GM18498 (cell line): ENCODE data around the gene GAS2L2.
"Not testable (repeated sequence)": the region's sequence is repeated elsewhere in the genome, so short reads cannot be mapped to it uniquely, and the experiment has no call there.

ENCODE experiments used
- ATAC-seq: cut with Tn5 transposase; IDR thresholded peaks from one replicate; pipeline ENCODE4 v1.9.1; 2021; ENCODE audit warnings: mild to moderate bottlenecking, moderate library complexity; ENCODE audit not compliant: unreplicated experiment

GAS2L2 gene

DNA sequence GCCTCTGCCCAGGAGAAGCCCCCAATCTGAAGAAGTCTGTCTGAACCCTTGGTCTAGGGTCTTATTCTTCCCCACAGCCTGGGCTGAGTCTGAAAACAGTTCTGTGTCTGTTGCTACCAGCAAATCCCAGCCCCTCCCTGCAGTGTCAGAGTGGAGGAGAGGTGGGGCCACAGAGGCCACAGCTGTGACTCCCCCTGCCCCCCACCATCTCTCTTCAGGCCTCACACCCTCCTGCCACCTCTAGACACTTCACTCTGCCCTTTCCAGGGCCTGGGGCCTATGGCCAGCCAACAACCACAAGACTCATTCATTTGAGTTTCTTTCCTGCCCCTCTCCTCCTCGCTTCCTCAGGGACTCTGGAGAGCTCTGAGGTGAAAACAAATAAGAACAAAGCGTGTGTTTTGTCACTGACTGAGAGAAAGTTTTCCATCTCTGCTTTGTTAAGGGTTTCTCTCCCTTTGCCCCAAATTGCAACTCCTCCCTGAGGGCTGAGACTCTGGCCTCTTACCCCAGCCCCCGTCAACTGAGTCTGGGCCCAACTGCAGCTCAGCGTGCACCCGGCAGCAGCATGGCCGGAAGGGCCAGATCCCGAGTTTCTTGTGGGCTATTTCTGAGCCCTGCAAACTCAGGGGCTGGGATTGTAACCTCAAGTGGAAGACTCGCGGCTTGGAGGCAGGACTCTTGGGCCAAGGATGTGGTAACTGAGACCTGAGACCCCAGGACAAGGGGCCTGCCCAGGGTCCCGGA, 20.8 kb upstream of the GAS2L2 start:
- no peak for ATAC-seq

DNA sequence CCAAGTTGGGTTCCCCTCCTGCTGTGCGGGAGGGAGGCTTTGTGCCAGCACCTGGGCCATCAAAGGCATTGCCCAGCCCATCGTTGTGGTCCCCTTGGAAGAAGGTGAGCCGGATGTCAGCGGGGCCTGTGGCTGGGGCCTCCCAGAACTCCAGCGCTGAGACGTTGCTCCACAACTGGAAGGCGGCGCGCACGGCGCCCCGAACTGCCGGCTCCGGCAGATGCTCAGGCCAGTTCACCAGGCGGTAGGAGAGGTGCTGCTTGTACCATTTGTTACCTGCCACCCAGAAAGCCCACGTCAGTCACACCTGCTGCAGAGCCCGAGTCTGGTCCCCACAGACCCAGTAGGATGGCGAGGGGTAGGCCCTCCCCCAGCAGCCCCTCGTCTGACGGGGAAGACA, 20.1 kb upstream of the GAS2L2 start:
- ATAC-seq, result no peak

DNA sequence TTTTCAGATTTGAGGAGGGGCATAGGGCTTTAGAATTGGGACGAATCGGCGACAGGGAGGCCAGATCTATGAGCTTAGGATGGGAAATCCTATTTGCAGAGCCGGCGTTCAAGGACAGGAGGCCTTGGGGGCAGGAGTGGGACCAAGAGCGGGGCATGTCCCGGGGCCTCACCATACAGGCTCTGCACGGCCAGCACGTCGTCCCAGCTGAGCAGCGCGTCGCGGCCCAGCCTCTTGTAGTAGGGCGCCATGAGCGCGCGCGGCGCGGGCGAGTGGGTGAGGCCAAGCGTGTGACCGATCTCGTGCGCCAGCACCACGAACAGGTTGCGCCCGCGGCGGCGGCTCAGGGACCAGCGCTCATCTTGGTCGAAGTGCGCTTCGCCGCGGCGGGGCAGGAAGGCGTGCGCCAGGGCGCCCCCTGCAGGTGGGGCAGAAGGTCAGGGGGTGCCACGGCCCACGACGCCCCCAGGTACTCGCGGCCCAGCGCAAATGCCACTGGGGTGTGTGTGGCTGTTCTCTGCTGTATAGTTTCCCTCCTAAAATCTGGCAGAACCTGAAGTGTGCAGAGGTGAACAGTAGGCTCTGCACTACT, 17.0 kb upstream of the GAS2L2 start:
- no peak for ATAC-seq

DNA sequence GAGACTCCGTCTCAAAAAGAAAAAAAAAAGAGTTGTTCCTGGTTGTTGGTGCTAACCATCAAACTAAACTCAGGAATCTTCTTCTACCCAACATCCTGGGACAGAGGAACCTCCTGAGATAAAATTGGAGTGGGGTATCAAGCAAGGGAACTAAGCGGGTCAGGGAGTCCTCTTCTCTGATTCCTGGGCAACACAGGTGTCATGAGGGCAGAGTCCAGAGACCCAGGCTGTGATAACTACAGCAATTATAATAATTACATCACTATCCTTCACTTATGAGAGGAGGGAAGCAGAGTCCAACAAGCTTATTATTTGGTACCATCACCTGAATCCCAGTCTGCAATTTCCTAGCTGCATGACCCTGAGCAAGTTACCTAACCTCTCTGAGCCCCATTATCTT, 15.8 kb upstream of the GAS2L2 start:
- no peak for ATAC-seq

DNA sequence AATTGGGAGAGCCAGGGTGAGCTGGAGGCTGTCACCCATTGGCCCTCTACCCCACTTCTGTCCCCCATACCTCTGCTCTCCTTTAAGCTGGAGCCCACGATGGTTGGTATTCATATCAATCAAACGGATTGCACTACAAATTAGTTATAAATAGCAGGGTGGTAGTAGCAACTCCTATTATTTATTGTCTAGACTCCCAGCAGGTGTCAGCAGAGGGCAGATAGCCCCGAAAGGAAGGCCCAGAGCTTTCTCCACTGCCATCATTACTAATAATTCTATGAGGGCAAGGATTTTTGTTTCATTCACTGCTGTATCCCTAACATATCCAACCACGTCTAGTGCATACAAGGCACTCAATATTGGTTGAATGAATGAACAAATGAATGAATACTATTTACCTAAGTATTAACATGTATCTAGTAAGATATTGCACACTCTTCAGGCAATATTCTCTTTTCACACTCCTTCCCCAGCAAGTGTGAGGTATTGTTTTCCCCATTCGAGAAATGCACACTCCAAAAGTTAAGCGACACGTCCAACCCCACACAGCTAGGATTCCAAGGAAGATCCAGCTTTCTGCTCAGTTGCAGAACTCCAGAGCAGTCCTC, 14.0 kb upstream of the GAS2L2 start:
- ATAC-seq, result no peak

DNA sequence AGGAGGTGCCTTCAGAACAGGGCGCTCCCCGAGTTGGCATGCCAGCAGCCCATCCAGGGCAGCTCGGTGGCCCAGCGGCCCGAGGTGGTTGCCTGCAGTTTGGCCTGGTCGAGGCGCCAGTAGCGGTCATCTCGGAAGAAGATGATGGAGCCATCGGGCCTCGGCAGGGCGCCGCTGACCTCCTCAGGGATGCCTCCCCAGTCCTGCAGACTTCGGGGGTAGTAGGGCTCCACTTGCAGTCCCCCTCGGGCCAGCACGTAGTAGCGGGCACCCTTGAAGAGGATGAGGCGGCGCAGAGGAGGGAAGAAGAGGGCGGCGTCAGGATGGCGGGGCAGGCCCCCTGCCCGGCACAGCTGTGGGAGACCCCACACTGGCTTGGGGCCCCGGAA, 13.4 kb upstream of the GAS2L2 start:
- no peak for ATAC-seq

DNA sequence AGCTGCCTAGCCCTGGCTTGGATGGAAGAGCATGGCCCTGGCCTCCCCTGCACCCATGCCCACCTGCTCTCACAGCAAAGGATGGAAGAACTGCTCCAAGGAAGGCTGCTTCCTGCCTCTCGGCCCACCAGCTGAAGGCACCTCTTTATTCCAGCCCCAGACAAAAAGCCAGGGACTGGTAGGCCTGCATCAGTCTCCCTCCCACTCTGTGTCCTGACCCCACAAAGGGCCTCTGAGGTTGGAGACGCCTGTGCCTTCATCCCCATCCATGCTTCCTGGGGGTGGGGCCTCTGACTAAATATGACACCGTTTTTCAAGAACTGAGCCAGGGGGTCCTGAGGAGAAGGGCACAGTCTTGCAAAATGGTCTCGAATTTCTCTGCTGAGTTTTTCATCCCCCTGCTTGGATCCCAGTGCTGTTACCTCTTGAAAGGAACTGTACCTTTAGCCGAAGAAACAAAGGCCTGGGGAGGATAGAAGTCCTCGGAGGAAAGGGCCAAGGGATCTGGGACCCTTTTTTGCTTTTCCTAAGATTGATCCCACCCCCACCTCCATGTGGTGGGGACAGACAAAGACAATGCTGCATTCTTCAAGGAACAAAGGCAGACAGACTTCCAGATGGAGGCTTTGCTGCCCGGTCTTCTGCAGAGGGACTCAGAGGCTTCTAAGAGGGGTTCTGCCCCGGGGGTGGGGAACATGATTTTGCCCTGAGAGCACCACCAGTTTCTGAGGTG, 12.9 kb upstream of the GAS2L2 start:
- no peak for ATAC-seq

DNA sequence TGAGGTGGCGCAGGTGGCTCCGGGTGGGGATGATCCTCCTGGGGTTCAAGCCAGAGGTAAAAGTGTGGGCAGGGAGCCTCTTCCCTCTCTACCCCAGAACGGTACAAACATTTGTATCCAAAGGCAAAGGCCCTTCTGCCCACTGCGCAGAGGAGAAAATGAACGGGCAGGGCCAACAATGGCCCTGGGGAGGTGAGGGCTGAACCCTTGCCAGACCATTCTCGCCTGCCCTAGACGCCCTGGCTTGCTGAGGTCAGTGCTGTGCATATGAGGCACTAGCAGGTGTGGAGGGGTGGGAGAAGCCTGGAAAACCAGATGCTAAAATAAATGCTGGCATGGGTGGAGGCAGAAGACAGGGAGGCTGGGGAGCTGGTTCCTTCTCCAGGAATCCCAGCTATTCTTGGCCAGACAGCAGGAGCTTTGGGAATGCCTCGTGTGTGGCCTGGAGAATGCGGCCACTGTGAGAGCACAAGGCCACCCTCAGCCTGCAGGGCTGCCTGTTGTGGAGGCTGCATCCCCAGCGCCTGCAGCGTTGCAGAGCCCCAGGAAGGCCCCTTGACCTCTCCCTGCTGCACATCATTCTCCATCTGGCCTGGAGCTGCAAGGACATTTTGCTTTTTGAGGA, 12.2 kb upstream of the GAS2L2 start:
- no peak for ATAC-seq

DNA sequence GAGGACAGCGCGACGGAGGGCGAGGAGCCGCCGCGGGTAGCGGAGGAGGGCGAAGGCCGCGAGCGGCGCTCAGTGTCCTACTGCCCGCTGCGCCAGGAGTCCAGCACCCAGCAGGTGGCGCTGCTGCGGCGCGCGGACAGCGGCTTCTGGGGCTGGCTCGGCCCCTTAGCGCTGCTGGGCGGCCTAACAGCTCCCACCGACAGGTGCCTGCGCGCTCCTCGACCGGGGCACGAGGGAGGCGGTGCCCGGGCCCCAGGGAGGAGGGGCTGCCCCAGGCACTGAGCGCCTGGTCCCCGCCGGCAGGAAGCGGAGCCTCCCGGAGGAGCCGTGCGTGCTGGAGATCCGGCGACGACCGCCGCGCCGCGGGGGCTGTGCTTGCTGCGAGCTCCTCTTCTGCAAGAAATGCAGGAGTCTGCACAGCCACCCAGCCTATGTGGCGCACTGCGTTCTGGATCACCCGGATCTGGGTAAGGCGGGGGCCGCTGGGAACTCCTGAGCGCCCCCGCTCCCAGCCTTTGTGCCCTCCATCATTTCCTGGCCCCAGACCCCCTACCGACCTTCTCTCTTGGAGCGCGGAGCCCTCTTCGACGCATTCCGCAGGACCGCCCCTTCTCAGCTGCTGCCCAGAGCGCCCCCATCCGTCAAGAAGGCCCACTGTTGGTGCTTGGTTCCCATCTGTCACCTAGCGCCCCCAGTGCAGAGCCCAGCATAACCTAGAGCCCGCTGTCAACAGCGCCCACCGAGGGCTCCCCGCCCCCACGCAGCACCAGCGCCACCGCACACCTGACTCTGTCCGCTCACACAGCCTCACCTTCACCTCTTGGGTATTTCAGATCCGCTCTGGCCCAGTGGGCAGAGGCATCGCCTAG, 11.3 kb upstream of the GAS2L2 start:
- ATAC-seq, result peak; percentile 90

DNA sequence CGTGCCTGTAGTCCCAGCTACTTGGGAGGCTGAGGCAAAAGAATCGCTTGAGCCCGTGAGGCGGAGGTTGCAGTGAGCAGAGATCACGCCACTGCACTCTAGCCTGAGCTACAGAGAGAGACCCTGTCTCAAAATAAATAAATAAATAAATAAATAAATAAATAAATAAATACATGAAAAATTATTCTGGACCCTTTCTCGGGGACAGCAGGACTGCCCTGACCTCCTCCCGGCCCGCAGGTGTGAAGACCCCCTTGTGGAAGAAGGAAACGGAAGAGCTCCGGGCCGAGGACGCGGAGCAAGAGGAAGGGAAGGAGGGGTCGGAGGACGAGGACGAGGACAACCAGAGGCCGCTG, 10.7 kb upstream of the GAS2L2 start:
- no peak for ATAC-seq

DNA sequence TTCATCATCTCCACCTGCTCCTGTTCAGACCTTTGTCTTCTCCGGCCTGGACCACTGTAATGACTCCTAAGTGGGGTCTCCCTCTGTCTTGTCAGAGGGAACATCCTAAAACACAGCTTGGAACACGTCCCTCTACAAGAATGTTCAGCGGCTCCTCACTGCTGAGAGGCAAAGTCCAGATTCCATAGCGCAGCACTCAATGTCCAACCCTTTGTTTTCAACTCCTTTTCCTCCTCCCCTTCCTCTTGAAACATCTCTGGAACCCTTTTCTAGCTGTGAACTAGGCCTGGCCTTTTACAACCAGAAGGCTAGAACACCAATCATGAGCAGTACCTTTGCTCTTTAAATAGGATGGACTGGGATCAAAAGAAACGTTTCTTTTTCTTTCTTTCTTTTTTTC, 8.6 kb upstream of the GAS2L2 start:
- ATAC-seq, result no peak

DNA sequence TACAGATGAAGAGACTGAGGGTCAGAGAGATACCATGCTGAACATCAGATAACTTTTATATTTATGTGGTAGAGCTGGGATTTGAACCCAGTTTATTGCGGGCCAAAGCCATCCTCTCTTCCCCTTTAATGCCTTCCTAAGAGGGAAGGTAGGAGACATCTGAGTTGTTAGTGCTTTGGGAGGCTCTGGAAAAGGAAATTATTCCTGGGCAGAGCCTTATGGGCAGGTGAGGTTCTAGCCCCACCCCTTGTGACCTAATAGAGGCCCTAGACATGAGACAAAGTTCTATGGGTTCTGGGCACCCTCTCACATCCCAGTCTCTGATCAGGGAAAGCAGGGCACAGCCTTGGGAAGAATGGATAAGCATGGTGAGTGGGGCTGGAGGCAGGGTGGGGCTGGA, 7.5 kb upstream of the GAS2L2 start, which contains the start of gene C17orf50:
Gene C17orf50 (plus strand): TSS at position 301 of the 400 bp plus-strand sequence. CDS start 55 bp downstream, at position 356.
- ATAC-seq, result no peak

DNA sequence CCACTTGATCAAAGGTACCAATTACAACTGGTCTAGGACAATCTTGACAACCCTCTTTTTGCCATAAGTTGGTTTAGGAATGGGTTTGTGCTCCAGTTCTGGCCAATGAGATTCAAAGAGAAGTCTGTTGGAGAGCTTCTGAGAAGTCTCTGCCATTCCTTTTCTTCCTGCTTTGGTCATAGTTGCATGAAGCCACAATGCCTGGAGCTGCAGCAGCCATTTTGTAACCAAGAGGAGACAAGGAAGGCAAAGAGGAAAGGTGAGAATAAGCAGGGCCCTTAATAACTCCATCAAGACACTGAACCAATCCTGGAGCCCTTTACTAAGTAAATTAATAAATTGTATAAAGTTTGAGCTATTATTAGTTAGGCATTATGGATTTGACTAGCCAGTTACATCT, 4.2 kb upstream of the GAS2L2 start:
- no peak for ATAC-seq

DNA sequence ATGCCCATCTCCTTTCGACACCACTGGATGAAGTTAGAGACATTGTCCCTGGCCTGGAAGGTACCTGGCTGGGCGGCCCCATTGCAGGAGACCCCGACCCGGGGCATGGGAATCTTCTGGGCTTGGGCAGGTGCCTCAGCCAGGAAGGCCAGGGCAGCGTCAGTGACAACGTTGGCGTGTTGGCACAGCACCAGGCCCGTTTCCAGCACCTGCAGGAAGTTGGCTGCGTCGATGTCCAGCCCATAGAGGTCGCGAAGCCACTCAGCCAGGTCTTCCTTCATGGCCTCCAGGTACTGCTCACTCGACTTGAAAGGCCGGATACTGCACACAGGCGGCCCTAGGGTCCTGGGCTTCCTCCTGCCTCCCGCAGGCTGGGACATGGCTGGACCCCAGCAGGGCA, 568 bp downstream of the GAS2L2 start:
- ATAC-seq, result no peak

DNA sequence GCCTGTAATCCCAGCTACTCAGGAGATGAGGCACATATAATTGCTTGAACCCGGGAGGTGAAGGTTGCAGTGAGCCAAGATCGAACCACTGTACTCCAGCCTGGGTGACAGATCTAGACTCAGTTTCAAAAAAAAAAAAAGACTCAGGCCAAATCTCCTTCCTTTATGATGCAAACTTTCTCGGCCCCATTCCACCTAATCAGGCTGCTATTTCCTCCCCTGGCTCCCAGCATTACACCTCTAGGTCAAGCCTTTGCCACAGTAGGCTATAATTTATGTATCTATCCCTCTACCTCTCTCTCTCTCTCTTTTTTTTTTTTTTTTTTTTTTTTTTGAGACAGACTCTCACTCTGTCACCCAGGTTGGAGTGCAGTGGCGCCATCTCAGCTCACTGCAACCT, 1.5 kb downstream of the GAS2L2 start:
- ATAC-seq, result not testable (repeated sequence)

DNA sequence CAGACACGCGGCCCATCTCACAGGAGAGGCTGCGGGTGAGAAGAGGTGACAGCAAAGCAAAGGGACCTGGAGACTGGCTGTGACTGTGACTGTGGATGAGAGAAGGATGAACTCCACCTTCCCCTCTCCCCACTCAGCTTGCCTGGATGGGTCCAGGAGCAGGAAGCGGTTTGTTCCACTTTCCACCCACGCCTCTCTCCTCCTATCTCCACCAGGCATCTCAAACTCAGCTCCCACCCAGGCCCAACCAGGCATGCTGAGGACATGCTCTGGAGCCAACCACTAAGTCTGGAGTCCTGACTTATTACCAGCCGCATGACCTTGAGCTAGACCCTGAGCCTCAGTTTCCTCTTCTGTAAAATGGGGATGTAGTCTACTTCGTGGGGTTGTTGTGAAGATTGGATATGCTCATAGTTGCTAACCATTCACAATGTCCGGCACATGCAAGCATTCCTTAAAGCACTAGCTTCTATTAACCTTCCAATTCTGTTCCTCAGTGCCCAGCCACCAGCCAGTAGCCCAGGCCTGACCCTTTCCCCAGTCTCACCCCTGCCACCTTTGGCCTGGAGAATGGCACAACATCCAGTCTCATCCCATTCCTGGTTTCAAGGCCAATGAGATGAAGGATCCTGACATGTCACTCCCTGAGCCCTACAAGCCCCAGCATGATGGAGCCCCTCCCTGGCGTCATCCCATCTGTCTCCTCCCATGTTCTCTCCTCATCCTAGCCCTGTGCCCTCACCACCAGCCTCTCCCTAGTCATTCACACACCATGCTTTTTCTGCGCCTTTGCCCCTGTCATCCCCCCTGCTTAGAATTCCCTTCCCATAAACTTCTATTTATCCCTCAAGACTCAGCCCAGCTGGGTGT, 2.3 kb downstream of the GAS2L2 start:
- no peak for ATAC-seq

DNA sequence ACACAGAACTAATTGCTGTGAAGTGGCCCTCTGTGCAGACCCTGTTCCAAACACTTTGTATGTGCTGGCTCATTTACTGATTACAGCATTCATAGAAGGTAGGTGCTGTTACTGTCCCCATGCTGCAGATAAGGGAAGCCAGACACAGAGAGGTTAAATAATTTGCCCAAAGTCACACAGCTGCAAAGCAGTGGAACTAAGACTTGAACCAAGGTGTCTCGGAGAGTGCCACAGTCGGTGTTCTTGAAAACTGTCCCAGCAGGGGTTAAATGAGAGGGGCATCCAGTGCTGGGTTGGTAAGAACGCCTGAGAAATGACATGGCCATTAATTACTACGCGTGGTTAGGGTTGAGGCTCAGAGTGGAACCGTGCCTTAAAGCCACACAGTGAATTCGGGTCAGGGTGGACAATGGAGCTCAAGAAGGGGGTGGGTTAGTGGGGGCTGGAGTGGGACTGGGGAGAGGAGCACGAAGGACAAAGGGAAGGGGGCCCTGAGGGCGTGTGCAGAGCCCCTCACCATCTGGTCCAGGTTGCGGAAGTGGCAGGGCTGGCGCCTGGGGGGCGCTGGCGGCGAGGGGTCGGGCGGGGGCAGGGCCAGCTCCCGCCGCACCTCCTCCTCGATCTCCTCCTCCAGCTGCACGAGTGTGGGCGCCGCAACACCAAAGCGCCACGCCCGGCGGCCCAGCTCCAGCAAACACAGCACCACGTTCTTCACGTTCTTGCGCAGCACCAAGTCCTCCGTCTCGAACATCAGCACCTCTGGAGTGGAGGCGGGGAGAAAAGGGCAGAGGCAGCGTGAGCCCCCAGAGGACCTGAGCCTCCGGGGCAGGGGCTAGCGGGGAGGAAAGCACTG, 3.3 kb downstream of the GAS2L2 start:
- no peak for ATAC-seq

DNA sequence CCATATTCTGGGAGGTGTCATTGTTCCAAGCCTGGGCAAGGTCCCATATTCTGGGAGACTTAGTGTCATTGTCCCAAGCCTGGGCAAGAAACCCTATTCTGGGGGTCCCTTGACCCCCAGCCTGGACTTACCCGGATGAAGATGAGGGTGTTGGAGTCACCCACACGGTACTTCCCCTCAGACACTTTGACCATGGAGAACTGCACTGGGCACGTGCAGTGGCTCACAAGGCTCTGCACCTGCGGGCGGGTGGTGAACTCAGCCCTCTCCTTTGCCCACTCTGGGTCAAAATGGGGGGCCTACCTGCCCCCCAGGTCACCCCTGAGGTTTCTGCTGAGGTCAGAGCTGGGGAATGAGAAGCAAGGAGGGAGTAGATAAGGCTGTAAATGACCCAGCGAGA, 4.1 kb downstream of the GAS2L2 start:
- no peak for ATAC-seq
